ENCODE results near the gene PTMA.

PTMA gene

GRCh38 chr2:231718799-231719198, 10.5 kb downstream of the PTMA start:
- H3K27me3 ChIP-seq (ENCODE audit: control insufficient read depth, insufficient read depth, low read length): no peaks in the 10 kb centered on the region
- H3K4me3 ChIP-seq (ENCODE audit: low read length): no peak overlapping the region
- no peaks in the 10 kb centered on the region for H3K9me3 ChIP-seq (ENCODE audit: control insufficient read depth, insufficient read depth, low read length)
- no CpG with 5 or more reads among the region's 6 CpGs for WGBS (ENCODE audit: insufficient coverage, insufficient read length)
- H3K4me1 ChIP-seq (ENCODE audit: control insufficient read depth, insufficient read depth, low read length): no peaks in the 10 kb centered on the region
- no peak for DNase-seq (ENCODE audit: low read depth, low spot score)
- H3K36me3 ChIP-seq (ENCODE audit: control insufficient read depth, insufficient read depth, low read length): no peaks in the 10 kb centered on the region
- no peak overlapping the region for H3K27ac ChIP-seq (ENCODE audit: low read length)

DNA sequence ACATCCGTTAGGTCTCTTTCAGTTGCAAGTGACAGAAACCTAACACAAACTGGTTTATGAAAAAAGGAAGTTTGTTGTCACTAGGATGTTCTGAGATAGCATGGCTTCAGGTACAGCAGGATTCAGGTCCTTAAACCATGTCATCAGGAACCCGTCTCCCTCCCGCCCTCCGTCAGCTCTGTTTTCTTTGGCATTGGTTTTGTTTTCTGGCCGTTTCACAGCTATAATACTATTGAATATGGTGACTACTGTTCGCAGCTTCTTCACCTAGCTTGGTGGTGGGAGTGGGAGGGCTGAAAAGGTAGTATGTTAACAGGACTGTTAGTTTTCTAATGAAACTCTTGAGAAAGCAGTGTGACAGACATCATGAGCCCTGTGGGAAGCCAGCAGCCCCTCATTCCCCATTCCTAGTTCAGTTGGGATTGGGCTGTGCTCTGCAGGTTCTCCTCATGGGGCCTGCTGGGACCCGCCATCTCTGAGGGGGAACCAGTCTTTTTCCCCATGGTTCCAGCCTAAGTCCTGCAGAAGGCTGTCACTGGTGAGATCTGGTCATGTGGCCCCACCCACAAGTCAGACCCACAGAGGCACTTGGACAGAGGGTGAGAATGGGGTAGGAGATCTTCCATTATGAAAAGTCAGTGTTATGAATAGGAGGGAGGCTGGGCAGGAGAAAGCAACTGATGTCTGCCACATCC, 12.1 kb downstream of the PTMA start:
- no CpG with 5 or more reads among the region's 7 CpGs for WGBS (ENCODE audit: insufficient coverage, insufficient read length)
- H3K27me3 ChIP-seq (ENCODE audit: control insufficient read depth, insufficient read depth, low read length): no peaks in the 10 kb centered on the region
- no peak for DNase-seq (ENCODE audit: low read depth, low spot score)
- no peak overlapping the region for H3K27ac ChIP-seq (ENCODE audit: low read length)
- H3K4me3 ChIP-seq (ENCODE audit: low read length): no peak overlapping the region
- H3K36me3 ChIP-seq (ENCODE audit: control insufficient read depth, insufficient read depth, low read length): no peaks in the 10 kb centered on the region
- H3K9me3 ChIP-seq (ENCODE audit: control insufficient read depth, insufficient read depth, low read length): no peaks in the 10 kb centered on the region
- no peaks in the 10 kb centered on the region for H3K4me1 ChIP-seq (ENCODE audit: control insufficient read depth, insufficient read depth, low read length)

DNA sequence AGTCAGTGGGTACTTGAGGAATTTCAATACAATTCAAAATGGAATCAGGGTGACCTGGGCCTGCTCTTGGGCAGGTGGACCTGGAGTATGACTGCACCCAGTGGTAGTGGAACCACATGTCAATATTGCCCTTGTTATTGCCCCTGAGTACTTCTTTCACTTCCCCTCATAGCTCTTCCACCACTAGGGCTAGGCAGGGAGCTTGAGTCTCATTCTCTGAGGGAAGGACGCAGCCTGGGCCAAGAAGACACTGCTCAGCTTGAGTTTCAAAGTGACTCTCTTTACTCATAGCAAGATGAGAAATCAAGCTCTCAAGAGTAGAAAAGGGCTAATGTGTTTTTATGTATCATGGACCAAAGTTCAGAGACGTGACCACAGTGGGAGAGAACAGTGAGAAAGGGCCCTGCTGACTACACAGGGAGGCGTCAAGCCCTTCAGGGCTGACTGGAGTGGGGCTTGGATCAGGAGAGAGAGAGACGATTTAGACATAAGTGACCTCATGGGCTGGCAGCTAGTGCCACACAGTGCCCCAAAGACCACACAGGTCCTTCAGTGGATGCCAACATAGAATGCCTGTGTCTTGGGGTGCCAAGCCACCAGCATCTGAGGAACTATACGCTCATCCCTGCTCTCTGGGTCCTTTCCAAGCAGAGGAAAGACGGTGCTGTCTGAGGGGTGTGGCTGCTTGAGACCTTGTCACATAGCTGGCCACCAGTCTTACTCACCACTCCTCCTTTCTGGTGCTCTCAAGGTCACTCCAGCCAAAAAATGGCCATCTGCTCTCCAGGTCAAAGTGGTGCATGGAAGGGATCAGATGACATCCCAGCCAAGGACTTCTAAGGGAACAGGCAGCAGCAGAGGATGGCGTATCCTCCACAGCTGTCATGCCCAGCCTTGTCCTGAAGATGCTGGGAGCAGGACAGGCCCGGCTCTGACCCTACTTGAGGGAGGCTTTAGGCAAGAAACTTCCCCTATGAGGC, 13.0 kb downstream of the PTMA start:
- Histone ChIP-seq H3K27ac (ENCODE audit: low read length) (no peak overlapping the region), H3K4me3 (ENCODE audit: low read length) (no peak overlapping the region), H3K9me3 (ENCODE audit: control insufficient read depth, insufficient read depth, low read length) (no peaks in the 10 kb centered on the region), H3K27me3 (ENCODE audit: control insufficient read depth, insufficient read depth, low read length) (no peaks in the 10 kb centered on the region), H3K4me1 (ENCODE audit: control insufficient read depth, insufficient read depth, low read length) (no peaks in the 10 kb centered on the region), H3K36me3 (ENCODE audit: control insufficient read depth, insufficient read depth, low read length) (no peaks in the 10 kb centered on the region)
- DNase-seq (ENCODE audit: low read depth, low spot score): no peak
- WGBS (ENCODE audit: insufficient coverage, insufficient read length): no CpG with 5 or more reads among the region's 8 CpGs

- Histone ChIP-seq H3K27ac (ENCODE audit: low read length) (no peak overlapping the region), H3K9me3 (ENCODE audit: control insufficient read depth, insufficient read depth, low read length) (no peaks in the 10 kb centered on the region), H3K36me3 (ENCODE audit: control insufficient read depth, insufficient read depth, low read length) (no peaks in the 10 kb centered on the region), H3K4me1 (ENCODE audit: control insufficient read depth, insufficient read depth, low read length) (no peaks in the 10 kb centered on the region), H3K4me3 (ENCODE audit: low read length) (no peak overlapping the region), H3K27me3 (ENCODE audit: control insufficient read depth, insufficient read depth, low read length) (no peaks in the 10 kb centered on the region)
- DNase-seq (ENCODE audit: low read depth, low spot score): no peak
- WGBS (ENCODE audit: insufficient coverage, insufficient read length): no CpG with 5 or more reads among the region's 8 CpGs
These were observed 14.5 kb downstream of the PTMA start for GRCh38 chr2:231722721-231723307.

GRCh38 chr2:231725476-231725875, 17.2 kb downstream of the PTMA start:
- H3K36me3 ChIP-seq (ENCODE audit: control insufficient read depth, insufficient read depth, low read length): 0 out of 2 replicates have a peak, but pooled peaks cover under 1% of the 10 kb centered on the region
- H3K27ac ChIP-seq (ENCODE audit: low read length): no peak overlapping the region
- WGBS (ENCODE audit: insufficient coverage, insufficient read length): no CpG with 5 or more reads among the region's 10 CpGs
- no peak overlapping the region for H3K4me3 ChIP-seq (ENCODE audit: low read length)
- no peaks in the 10 kb centered on the region for H3K4me1 ChIP-seq (ENCODE audit: control insufficient read depth, insufficient read depth, low read length)
- H3K9me3 ChIP-seq (ENCODE audit: control insufficient read depth, insufficient read depth, low read length): no peaks in the 10 kb centered on the region
- H3K27me3 ChIP-seq (ENCODE audit: control insufficient read depth, insufficient read depth, low read length): no peaks in the 10 kb centered on the region
- no peak for DNase-seq (ENCODE audit: low read depth, low spot score)

GRCh38 chr2:231726276-231726675, 18.0 kb downstream of the PTMA start:
- no peaks in the 10 kb centered on the region for H3K9me3 ChIP-seq (ENCODE audit: control insufficient read depth, insufficient read depth, low read length)
- H3K27me3 ChIP-seq (ENCODE audit: control insufficient read depth, insufficient read depth, low read length): no peaks in the 10 kb centered on the region
- DNase-seq (ENCODE audit: low read depth, low spot score): no peak
- H3K36me3 ChIP-seq (ENCODE audit: control insufficient read depth, insufficient read depth, low read length): peaks cover 2% of the 10 kb centered on the region; the same call in 1 of the 2 replicates
- no peaks in the 10 kb centered on the region for H3K4me1 ChIP-seq (ENCODE audit: control insufficient read depth, insufficient read depth, low read length)
- no peak overlapping the region for H3K27ac ChIP-seq (ENCODE audit: low read length)
- no peak overlapping the region for H3K4me3 ChIP-seq (ENCODE audit: low read length)
- WGBS (ENCODE audit: insufficient coverage, insufficient read length): no CpG with 5 or more reads among the region's 8 CpGs

- Histone ChIP-seq H3K4me1 (ENCODE audit: control insufficient read depth, insufficient read depth, low read length) (no peaks in the 10 kb centered on the region), H3K27ac (ENCODE audit: low read length) (no peak overlapping the region), H3K36me3 (ENCODE audit: control insufficient read depth, insufficient read depth, low read length) (peaks cover 2% of the 10 kb centered on the region; the same call in 1 of the 2 replicates), H3K27me3 (ENCODE audit: control insufficient read depth, insufficient read depth, low read length) (no peaks in the 10 kb centered on the region), H3K4me3 (ENCODE audit: low read length) (no peak overlapping the region), H3K9me3 (ENCODE audit: control insufficient read depth, insufficient read depth, low read length) (no peaks in the 10 kb centered on the region)
- no CpG with 5 or more reads among the region's 4 CpGs for WGBS (ENCODE audit: insufficient coverage, insufficient read length)
- no peak for DNase-seq (ENCODE audit: low read depth, low spot score)
These were observed 19.3 kb downstream of the PTMA start for GRCh38 chr2:231727621-231728020.

- no peak for DNase-seq (ENCODE audit: low read depth, low spot score)
- Histone ChIP-seq H3K36me3 (ENCODE audit: control insufficient read depth, insufficient read depth, low read length) (peaks cover 2% of the 10 kb centered on the region; the same call in 1 of the 2 replicates), H3K27me3 (ENCODE audit: control insufficient read depth, insufficient read depth, low read length) (no peaks in the 10 kb centered on the region), H3K9me3 (ENCODE audit: control insufficient read depth, insufficient read depth, low read length) (no peaks in the 10 kb centered on the region), H3K4me3 (ENCODE audit: low read length) (no peak overlapping the region), H3K27ac (ENCODE audit: low read length) (no peak overlapping the region), H3K4me1 (ENCODE audit: control insufficient read depth, insufficient read depth, low read length) (no peaks in the 10 kb centered on the region)
- WGBS (ENCODE audit: insufficient coverage, insufficient read length): no CpG with 5 or more reads among the region's 4 CpGs
These were observed 24.3 kb downstream of the PTMA start for GRCh38 chr2:231732604-231733003.

DNA sequence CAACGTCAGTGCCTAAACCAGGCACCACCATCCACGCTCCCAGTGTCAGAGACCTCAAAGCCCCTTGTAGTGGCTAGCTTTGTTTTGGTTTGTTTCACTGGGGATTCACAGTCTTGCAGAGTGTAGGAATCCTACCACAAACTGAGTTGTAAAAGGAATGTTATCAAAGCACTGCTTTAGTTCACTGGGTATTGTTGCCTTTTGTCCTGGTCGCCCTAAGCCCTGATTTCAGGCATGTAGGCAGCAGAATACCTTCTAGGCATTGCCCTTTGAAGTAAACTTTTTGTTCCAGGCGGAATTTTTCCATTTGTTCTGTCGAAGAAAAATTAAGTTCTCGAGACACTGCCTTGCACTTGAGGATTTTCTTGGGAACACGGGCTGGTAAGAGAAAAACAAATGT, 29.4 kb downstream of the PTMA start:
- H3K4me1 ChIP-seq (ENCODE audit: control insufficient read depth, insufficient read depth, low read length): no peaks in the 10 kb centered on the region
- H3K27me3 ChIP-seq (ENCODE audit: control insufficient read depth, insufficient read depth, low read length): no peaks in the 10 kb centered on the region
- no CpG with 5 or more reads among the region's 7 CpGs for WGBS (ENCODE audit: insufficient coverage, insufficient read length)
- H3K4me3 ChIP-seq (ENCODE audit: low read length): no peak overlapping the region
- H3K36me3 ChIP-seq (ENCODE audit: control insufficient read depth, insufficient read depth, low read length): no peaks in the 10 kb centered on the region
- no peak for DNase-seq (ENCODE audit: low read depth, low spot score)
- H3K9me3 ChIP-seq (ENCODE audit: control insufficient read depth, insufficient read depth, low read length): no peaks in the 10 kb centered on the region
- H3K27ac ChIP-seq (ENCODE audit: low read length): no peak overlapping the region

DNA sequence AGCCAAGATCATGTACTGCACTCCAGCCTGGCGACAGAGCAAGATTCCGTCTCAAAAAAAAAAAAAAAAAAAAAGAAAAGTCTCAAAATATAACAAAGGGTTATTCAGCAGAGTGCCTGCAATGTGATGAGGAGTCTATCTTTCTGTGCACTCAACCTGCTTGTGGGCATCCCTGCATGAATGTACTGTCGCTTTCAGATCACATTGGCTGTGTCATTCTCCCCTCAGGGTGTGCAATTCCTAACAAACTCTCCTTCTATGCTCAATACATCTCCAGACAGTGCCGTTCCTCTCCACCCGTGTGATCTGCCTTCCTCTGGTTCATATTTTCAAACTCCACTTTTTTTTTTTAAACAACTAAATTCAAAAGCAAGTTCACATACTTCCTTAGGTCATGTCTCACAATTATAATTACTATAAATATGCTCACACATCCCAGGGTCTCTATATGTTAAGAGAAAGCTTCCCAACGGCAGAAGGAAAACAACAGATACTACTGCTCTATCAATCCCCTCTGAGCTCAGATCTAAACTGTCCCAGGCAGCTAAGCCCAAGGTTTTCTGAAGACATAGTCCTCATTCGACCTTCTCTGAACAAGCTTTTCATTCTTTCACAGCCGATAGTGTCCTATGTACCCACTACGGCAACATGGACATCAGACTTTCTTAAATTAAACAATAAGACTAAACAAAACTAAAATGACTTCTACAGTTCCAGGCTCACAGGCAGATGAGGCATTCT, 35.2 kb downstream of the PTMA start:
- H3K27me3 ChIP-seq (ENCODE audit: control insufficient read depth, insufficient read depth, low read length): no peaks in the 10 kb centered on the region
- H3K27ac ChIP-seq (ENCODE audit: low read length): no peak overlapping the region
- no peak for DNase-seq (ENCODE audit: low read depth, low spot score)
- H3K4me1 ChIP-seq (ENCODE audit: control insufficient read depth, insufficient read depth, low read length): peaks cover 1% of the 10 kb centered on the region; the same call in 1 of the 2 replicates
- H3K9me3 ChIP-seq (ENCODE audit: control insufficient read depth, insufficient read depth, low read length): no peaks in the 10 kb centered on the region
- H3K36me3 ChIP-seq (ENCODE audit: control insufficient read depth, insufficient read depth, low read length): no peaks in the 10 kb centered on the region
- H3K4me3 ChIP-seq (ENCODE audit: low read length): no peak overlapping the region
- no CpG with 5 or more reads among the region's 9 CpGs for WGBS (ENCODE audit: insufficient coverage, insufficient read length)
